Spleen (tissue), 7 donors: ENCODE results near the gene CTNNA1.

Experiments
- POLR2A ChIP-seq, 3 donors: fragments of 450-650 bp; IDR thresholded peaks; one replicate each; pipeline ENCODE4 v1.5.1; 2017; ENCODE audit warnings: antibody characterized with exemption in 3 of 3, mild to moderate bottlenecking in 1 of 3
- POLR2AphosphoS5 ChIP-seq, 3 donors: sonication (generic); formaldehyde crosslinking; IDR thresholded peaks; one replicate each; pipeline ENCODE4 v1.5.1; 2017; ENCODE audit warnings: antibody characterized with exemption in 3 of 3
- TF ChIP-seq, protein P1 (sequence below), 11 experiments: fragments of 200-600 bp in 7 of 11; fragments of 450-650 bp in 4 of 11; sonication (generic) in 4 of 11; IDR thresholded peaks in 8 of 11; conservative IDR thresholded peaks in 3 of 11; 1 replicate in 7 of 11; 2 replicates in 4 of 11; pipeline versions ENCODE4 v1.4.0 to v1.8.0; 2016 to 2021; ENCODE audit warnings: antibody characterized with exemption in 11 of 11, inconsistent platforms in 4 of 11, mild to moderate bottlenecking in 1 of 11
- donor health status: DM: no; HTN: no; CAD: no; lungs with moderate emphysema.
- donor health status: DM: no; HTN: no; CAD: no.
- donor health status: DM: no; HTN: no; CAD: no.

DNA sequence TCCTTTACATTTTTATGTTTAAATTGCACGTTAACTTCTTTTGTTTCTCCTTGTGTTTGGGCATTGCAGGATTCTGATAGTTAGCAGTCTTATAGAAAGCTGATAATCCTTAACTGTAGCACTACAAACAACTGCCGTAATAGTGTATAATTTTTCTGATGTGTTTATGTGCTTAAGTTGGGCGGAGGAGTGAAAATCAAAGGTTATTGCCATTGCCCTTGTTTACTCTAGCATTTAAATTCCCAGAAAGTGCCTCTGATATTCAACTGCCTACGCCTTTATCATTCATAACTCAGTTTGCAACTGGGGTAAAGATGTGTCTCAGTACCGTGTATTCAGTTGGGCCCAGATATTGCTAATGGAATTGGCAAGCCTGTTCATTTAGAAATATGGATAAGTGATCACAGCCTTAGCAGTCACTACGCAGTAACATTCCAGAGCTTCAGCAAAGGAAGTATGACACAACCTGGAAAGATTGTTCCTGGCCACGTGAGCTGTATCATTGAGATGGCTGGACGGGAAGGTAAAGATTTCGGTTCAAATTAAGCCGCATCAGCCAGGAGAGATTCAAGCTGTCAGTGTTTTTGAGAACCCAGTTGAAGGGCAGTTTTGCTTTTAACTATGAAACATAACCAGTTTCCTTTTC lies 150.0 kb downstream of the CTNNA1 start:
- TF ChIP-seq, protein P1, sequence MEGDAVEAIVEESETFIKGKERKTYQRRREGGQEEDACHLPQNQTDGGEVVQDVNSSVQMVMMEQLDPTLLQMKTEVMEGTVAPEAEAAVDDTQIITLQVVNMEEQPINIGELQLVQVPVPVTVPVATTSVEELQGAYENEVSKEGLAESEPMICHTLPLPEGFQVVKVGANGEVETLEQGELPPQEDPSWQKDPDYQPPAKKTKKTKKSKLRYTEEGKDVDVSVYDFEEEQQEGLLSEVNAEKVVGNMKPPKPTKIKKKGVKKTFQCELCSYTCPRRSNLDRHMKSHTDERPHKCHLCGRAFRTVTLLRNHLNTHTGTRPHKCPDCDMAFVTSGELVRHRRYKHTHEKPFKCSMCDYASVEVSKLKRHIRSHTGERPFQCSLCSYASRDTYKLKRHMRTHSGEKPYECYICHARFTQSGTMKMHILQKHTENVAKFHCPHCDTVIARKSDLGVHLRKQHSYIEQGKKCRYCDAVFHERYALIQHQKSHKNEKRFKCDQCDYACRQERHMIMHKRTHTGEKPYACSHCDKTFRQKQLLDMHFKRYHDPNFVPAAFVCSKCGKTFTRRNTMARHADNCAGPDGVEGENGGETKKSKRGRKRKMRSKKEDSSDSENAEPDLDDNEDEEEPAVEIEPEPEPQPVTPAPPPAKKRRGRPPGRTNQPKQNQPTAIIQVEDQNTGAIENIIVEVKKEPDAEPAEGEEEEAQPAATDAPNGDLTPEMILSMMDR (IDR thresholded peaks at IDR 0.05 in 8 of 11, conservative IDR thresholded peaks at IDR 0.05 in 3 of 11): no peak
- TF ChIP-seq POLR2AphosphoS5 (IDR thresholded peaks at IDR 0.05) (no peak), POLR2A (IDR thresholded peaks at IDR 0.05) (no peak)
